G401 (cell line): Measurements from ENCODE around the gene DNASE1L2. TPM values are rescaled to one million over a fixed set of nuclear protein-coding genes. Genes with fewer than 3 reads are reported as not detected.

Experiments used
- DNase-seq: peaks from one replicate; pipeline ENCODE4 v3.0.0-alpha.2; 2015; ENCODE audit warnings: low spot score
- in situ Hi-C: cut with HindIII; loops from 2 replicates; pipeline ENCODE4 v1.10.0; 2016; ENCODE audit warnings: low sequenced_read_pairs, mixed read lengths
- total RNA-seq: library from RNA; depleted of rRNA; stranded (reverse); fragments of >200 nt; shearing (Covaris generic); gene quantifications from 2 replicates; pipeline ENCODE4 v1.2.3, GENCODE V29; 2014; rRNA removed

DNASE1L2 gene
- total RNA-seq, 1 experiment from 2014 or later: 0.20 TPM

DNA sequence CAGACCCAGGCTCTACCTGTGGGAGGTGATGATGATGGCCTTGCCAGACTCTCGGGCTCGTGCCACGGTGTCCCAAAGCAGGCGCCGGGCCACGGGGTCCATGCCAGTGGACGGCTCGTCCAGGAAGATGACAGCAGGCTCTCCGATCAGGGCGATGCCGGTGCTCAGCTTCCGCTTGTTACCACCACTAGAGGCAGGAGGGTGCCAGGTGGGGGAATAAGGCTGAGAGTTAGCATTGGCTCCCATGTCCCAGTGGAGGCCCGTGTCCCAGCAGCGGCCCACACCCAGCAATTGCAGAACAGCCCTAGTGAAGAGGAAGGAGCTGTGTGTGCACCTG lies 42.0 kb downstream of the DNASE1L2 start:
- in situ Hi-C loops: no loop called here
- no peak for DNase-seq

DNA sequence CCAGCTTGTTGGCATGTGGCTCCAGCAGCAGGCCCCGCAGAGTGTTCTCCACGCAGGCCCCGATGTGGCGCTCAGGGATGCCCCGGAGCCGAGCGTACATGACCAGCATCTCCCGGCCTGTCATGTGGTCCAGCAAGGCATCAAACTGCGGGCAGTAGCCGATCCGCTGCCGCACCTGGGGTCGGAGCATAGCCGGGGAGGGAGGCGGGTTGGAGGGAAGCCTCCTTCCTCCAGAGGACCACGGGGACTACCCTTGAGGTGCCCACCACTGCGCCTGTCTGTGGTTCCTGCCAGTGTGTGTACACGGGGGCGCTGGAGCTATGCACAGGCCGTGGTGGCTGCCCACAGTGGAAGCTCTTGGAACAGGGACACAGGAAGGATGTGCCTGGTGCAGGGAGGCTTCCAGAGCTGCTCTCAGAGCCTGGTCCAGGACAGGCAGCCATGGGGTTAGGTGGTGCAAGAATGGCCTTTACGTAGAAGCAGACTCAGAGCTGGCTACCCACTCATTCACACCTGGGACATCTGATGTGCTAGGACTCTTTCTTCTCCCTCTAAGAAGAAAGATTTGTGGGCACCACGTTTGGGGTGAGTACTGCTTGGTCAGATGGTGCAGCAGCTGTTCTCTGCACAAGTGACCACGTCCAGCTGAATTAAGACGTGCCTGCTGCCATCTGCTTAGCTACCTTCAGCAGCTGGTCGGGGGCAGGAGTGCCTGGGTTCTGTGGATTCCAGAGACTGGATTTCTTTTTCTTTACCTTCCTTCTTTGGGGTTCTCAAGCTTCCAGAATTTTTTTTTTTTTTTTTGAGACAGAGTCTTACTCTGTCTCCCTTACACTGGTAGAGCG lies 42.9 kb downstream of the DNASE1L2 start:
- no peak for DNase-seq
- in situ Hi-C loops: no loop called here

DNA sequence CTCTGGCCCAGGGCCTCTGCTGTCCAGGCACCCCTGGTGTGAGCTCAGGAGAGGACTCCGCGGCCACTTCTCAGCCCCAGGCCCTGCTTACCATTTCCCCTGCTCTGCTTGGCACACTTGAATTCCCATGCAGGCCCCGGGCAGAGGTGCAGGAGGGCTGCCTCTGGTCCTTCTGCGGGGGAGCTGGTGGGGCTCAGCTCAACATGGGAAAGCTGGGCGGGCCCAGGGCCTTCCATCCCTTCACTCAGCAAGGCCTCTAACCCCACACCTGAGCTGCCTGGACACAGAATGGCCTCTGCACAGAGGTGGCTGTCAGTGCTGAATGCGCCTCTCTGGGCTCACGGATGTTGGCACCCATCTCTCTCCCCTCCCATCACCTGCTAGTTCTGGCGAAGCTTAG lies 44.2 kb downstream of the DNASE1L2 start:
- in situ Hi-C loops: no loop called here
- DNase-seq: no peak

DNA sequence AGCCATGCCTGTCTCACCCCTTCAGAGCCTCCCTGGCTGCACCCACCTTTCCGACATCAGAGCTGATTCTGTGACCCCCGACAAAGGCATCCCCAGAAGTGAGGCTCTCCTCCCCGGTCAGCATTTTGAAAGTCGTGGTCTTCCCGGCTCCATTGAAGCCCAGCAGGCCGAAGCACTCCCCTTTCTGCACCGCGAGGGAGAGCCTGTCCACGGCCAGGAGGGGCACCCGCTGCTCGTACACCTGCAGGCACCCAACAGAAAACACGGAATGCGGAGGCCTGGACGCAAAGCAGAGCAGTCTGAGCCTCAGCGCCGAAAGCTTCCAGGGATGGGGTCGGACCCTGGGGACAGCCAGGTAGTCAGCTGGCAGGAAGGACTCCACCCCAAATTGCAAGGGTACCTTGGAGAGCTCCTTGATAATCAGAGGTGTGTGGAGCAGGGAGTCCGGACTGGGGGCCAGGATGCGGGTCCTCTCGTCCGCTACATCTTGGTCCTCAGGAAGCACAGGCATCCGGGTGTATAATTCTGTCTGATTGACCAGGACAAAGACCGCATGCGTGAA lies 44.8 kb downstream of the DNASE1L2 start:
- in situ Hi-C loops: no loop called here
- DNase-seq: no peak

DNA sequence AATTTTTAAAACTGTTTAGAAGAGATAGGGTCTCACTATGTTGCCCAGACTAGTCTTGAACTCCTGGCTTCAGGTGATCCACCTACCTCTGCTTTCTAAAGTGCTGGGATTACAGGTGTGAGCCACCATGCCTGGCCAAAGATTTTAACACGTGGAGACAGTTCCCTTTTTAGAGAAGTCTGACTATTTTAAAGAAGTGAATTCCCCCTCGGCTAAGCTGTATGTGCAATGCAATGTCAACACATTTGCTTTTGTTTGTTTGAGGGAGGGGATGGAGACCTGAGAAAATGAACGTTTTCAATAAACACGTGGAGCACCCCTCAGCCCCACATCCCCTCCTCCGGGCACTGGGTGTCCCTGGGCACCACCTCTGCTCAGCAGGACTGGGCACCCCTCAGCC lies 46.0 kb downstream of the DNASE1L2 start:
- DNase-seq: no peak
- in situ Hi-C loops: no loop called here

DNA sequence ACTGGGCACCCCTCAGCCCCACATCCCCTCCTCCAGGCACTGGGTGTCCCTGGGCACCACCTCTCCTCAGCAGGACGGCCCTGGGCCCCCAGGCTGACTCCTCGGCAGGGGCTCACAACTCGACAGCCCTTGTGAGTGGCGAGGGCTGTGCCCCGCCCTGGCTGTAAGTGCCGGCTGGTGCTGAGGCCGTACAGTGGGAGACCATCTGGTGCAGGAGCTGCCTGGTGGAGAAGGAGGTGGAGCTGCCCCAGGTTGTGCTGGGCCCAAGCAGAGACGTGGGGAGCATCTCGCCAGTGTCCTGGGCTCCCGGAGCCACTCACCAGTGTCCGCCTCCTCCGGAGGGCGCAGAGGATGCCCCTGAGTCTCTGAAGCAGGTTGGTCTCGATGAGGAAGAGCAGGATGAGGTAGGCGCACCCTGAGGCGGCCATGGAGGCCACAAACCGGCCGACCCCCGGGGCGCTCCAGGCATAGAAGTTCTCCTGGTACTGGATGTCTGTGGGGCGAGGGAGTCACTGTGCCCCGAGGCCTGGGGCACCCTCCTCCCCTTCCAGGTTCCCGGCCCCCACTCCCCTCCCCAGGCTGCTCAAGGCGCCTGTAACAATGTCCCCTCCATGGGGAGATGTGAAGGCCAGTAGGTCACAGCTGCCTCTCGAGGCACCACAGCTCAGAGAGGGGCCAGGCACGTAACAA lies 46.8 kb downstream of the DNASE1L2 start:
- in situ Hi-C loops: no loop called here
- peak; percentile 53 for DNase-seq

DNA sequence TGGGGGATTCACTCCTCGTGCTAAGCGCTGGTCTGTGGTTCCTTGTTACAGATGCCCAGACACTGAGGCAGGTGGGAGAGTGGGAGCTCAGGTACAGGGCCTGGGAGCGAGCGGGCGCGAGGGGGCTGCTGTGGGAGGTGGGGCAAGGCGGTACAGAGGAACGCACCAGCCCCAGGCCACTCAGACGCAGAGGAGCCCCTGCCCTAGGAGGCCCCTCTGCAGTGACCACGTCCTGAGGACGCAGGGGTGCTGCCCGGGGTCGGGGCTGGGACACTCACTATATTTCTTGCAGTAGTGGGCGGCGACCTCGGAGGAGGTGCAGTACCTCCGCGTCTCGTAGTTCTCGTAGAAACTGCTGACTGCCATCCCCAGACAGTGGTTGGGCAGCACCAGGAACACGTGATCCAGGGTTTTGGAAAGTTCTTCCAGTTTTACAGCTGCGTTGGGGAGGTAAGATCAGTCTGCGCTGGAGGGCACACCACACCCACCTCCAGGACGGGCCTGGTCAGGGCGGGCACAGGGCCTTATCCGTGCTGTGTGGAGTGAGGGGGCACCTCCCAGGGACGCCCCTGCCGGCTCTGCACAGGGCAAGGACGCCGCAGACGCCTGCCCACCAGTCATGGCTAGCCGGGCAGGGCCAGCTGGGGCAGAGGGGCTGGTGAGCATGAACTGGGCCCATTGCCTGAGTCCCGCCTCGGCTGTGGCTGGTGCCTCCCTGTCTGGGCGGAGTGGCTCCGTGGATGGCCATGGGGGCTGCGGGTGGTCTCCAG lies 47.9 kb downstream of the DNASE1L2 start:
- in situ Hi-C loops: no loop called here

DNA sequence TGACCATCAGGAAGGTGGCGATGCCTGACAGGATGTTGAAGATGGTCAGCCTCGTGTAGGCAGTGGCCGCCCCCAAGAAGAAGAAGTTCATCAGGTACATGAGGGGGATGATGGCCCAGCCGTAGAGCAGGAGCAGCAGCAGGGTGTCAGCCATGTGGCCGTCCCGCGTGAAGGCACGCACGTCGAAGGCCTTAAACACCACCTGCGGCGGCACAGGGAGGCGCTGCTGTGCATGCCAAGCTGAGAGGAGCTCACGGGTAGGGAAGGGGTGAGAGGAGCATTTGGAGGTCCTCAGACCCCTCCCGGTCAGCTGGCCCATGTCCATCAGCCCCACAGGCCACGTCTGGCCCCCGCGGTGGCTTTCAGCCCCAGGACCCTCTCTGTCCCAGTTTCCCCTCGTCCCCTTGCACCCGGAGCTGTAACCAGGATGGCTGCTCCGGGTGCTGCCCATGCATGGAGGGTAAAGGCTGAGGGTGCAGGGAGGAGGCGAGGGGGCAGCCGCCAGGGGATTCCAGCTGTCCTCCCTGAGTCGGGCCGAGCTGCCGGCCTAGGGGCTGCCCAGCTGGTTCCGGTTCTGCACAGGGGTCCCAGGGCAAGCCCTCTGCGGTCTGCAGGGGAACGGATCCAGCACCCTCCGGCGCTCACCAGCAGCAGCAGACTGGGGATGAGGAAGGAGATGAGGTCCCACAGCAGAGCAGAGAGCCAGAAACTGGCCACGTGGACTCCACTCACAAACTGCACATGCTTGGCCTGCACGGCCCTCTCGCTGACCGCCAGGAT lies 48.7 kb downstream of the DNASE1L2 start:
- DNase-seq: no peak
- in situ Hi-C loops: no loop called here

More for the DNA sequence above, 47.9 kb downstream of the DNASE1L2 start:
- DNase-seq: no peak

DNA sequence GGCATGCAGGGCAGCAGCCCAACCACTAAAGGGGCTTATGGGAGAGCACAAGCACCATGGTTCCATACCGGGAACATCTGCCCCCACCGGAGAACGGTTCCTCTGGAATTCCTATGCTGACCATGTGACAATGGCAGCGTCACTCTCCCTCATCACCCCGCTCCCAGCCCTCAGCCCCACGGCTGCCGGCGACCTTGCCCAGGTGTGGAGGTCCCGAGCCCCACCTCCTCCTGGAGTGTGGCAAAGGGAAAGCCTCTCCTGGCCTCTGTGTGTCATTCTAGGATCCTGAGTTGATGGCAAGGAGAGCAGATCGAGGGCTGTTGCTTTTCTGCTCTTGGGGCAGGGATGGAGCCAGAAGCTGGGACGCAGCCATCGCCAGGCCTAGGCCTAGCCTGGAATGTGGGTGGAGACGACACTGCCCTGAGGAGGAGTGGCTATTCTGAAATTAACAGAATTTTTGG lies 49.5 kb downstream of the DNASE1L2 start:
- in situ Hi-C loops: no loop called here
- DNase-seq: no peak

DNA sequence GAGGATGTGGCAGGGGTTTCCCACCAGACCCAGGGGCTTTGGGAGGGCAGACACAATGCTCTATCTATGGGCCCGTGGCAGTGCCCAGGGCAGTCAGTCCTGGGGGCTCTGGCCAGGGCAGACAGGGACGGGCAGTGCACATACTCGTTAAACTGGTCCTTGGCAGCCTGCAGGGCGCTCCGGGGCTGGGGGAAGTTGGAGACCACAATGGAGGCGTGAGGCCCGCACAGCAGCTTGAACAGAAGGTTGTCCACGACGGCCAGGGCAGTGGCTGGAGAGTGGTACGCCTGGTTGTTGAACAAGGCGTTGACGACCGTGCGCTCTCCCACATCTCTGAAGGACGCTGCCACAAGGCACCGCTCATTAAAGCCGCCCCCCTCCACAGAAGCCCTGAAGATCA lies 50.3 kb downstream of the DNASE1L2 start:
- in situ Hi-C loops: no loop called here
- no peak for DNase-seq

DNA sequence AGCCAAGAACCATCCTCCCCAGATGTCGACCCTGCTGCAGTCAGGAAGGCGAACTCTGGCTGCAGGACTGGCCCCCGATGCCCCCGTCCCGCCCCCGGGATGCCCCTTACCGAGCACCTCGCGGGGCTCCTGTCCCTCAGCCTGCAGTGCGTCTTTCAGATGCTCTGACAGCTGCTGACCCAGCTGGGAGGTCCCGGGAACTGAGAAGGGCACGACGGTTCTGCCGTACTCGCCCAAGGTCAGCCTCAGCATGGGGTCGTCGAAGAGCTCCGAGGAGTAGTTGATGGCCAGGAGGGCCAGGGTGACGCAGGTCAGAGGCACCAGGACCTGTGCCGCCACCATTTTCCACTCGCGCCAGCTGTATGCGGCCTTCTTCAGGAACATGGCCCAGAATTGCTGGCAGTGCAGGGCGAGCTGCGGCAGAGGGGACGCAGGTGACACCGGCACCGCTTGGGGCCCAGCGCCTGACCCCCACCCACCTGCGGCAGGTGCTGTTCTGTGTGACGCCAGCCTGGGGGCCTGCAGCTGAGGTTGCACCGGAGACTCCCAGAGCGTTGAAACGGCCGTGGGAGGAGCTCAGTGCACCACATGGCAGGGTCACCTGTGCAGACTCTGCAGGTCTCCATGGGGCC lies 51.8 kb downstream of the DNASE1L2 start:
- in situ Hi-C loops: no loop called here

More for the DNA sequence above, 51.8 kb downstream of the DNASE1L2 start:
- no peak for DNase-seq

Other genes starting within 250 kb of the DNASE1L2 start
- gene SYNGR3, start 246.5 kb upstream of the DNASE1L2 start, total RNA-seq: 30.5 and 36.7 TPM in 2 replicates
- 58.0 and 72.1 TPM in 2 replicates for gene ZNF598, start 226.6 kb upstream of the DNASE1L2 start, total RNA-seq
- not detected in 2 replicates for gene NPW, start 216.7 kb upstream of the DNASE1L2 start, total RNA-seq
- gene NHERF2, start 209.5 kb upstream of the DNASE1L2 start, total RNA-seq: 20.5 and 28.9 TPM in 2 replicates
- gene NTHL1, start 188.6 kb upstream of the DNASE1L2 start, total RNA-seq: 25.2 and 36.6 TPM in 2 replicates
- 23.3 and 36.4 TPM in 2 replicates for gene TSC2, start 188.5 kb upstream of the DNASE1L2 start, total RNA-seq
- gene PKD1, start 100.5 kb upstream of the DNASE1L2 start, total RNA-seq: 42.0 and 113 TPM in 2 replicates
- 46.8 and 55.2 TPM in 2 replicates for gene RAB26, start 87.8 kb upstream of the DNASE1L2 start, total RNA-seq
- gene TRAF7, start 80.7 kb upstream of the DNASE1L2 start, total RNA-seq: 76.1 and 99.9 TPM in 2 replicates
- 0.80 and 4.2 TPM in 2 replicates for gene CASKIN1, start 39.8 kb upstream of the DNASE1L2 start, total RNA-seq
- 34.8 and 86.2 TPM in 2 replicates for gene MLST8, start 31.0 kb upstream of the DNASE1L2 start, total RNA-seq
- gene BRICD5, start 25.6 kb upstream of the DNASE1L2 start, total RNA-seq: 1.9 and 2.1 TPM in 2 replicates
- gene PGP, start 21.6 kb upstream of the DNASE1L2 start, total RNA-seq: 47.8 and 70.9 TPM in 2 replicates
- gene E4F1, start 12.9 kb upstream of the DNASE1L2 start, total RNA-seq: 40.4 and 59.4 TPM in 2 replicates
- gene ECI1, start 15.1 kb downstream of the DNASE1L2 start, total RNA-seq: 52.9 and 71.9 TPM in 2 replicates
- gene RNPS1, start 31.7 kb downstream of the DNASE1L2 start, total RNA-seq: 145 and 179 TPM in 2 replicates
- 4.9 and 9.5 TPM in 2 replicates for gene ABCA3, start 104.3 kb downstream of the DNASE1L2 start, total RNA-seq
- 48.2 and 62.1 TPM in 2 replicates for gene CCNF, start 193.0 kb downstream of the DNASE1L2 start, total RNA-seq
- 42.8 and 49.9 TPM in 2 replicates for gene TEDC2, start 223.7 kb downstream of the DNASE1L2 start, total RNA-seq
- 2.0 and 4.4 TPM in 2 replicates for gene NTN3, start 234.9 kb downstream of the DNASE1L2 start, total RNA-seq
- gene TBC1D24, start 238.7 kb downstream of the DNASE1L2 start, total RNA-seq: 9.4 and 13.0 TPM in 2 replicates